HG03159 (cell line): ENCODE results near the gene RFNG.
"Not testable (repeated sequence)": the region's sequence is repeated elsewhere in the genome, so short reads cannot be mapped to it uniquely, and the experiment has no call there.

Source experiments
- ATAC-seq: cut with Tn5 transposase; IDR thresholded peaks from one replicate; pipeline ENCODE4 v1.9.1; 2021; ENCODE audit warnings: mild to moderate bottlenecking, moderate library complexity; ENCODE audit not compliant: unreplicated experiment

The RFNG gene

GRCh38 chr17:82046903-82047302, 4.7 kb downstream of the RFNG start:
- no peak for ATAC-seq

GRCh38 chr17:82045936-82046484, 5.6 kb downstream of the RFNG start:
- ATAC-seq = no peak

GRCh38 chr17:82043507-82043906, 8.1 kb downstream of the RFNG start:
- no peak for ATAC-seq

GRCh38 chr17:82042649-82043048, 9.0 kb downstream of the RFNG start:
- no peak for ATAC-seq

GRCh38 chr17:82041144-82041814, 10.3 kb downstream of the RFNG start:
- ATAC-seq = no peak

GRCh38 chr17:82039695-82040299, 11.8 kb downstream of the RFNG start:
- no peak for ATAC-seq

- ATAC-seq = not testable (repeated sequence)
Observed at GRCh38 chr17:82038796-82039409, 12.7 kb downstream of the RFNG start.

- ATAC-seq = no peak
Observed at GRCh38 chr17:82037889-82038195, 13.8 kb downstream of the RFNG start.

GRCh38 chr17:82037092-82037888, 14.3 kb downstream of the RFNG start, which contains the start of gene DCXR:
TSS of gene DCXR (minus strand) at chr17:82037697. CDS start at chr17:82037682, 15 bp downstream.
- peak; percentile 89 for ATAC-seq

GRCh38 chr17:82036634-82037091, 14.9 kb downstream of the RFNG start:
- ATAC-seq = no peak

GRCh38 chr17:82035956-82036633, 15.5 kb downstream of the RFNG start:
- no peak for ATAC-seq

- ATAC-seq = no peak
Observed at GRCh38 chr17:82035488-82035887, 16.1 kb downstream of the RFNG start.

- no peak for ATAC-seq
Observed at GRCh38 chr17:82034371-82035011, 17.1 kb downstream of the RFNG start.

GRCh38 chr17:82033359-82034085, 18.1 kb downstream of the RFNG start:
- ATAC-seq = no peak

GRCh38 chr17:82031885-82032627, 19.6 kb downstream of the RFNG start:
- no peak for ATAC-seq

- no peak for ATAC-seq
Observed at GRCh38 chr17:82031303-82031884, 20.2 kb downstream of the RFNG start, which contains the start of gene RAC3. TSS of gene RAC3 (plus strand) at chr17:82031678. CDS start at chr17:82031762, 84 bp downstream.

GRCh38 chr17:82030470-82031302, 20.9 kb downstream of the RFNG start:
- no peak for ATAC-seq
